Activated naive CD8-positive, alpha-beta T cell treated with anti-CD3 and anti-CD28 coated beads for 36 hours (primary cell): ENCODE data around the gene ADGRG3. TPM values are rescaled to one million over a fixed set of nuclear protein-coding genes. Genes with fewer than 3 reads are reported as not detected.

Source experiments
- DNase-seq: peaks from one replicate; pipeline ENCODE4 v3.0.0; 2021
- H3K27ac Mint-ChIP-seq: one replicate; pipeline ENCODE4 v1.8.0; 2022; ENCODE audit warnings: mild to moderate bottlenecking, moderate library complexity, mixed read lengths
- H3K27me3 Mint-ChIP-seq: one replicate; pipeline ENCODE4 v1.8.0; 2022; ENCODE audit warnings: mild to moderate bottlenecking, mixed read lengths
- H3K36me3 Mint-ChIP-seq: one replicate; pipeline ENCODE4 v1.8.0; 2021; ENCODE audit warnings: mild to moderate bottlenecking, mixed read lengths
- H3K4me1 Mint-ChIP-seq: one replicate; pipeline ENCODE4 v1.8.0; 2021; ENCODE audit warnings: mixed read lengths
- H3K4me3 Mint-ChIP-seq: one replicate; pipeline ENCODE4 v1.8.0; 2022; ENCODE audit warnings: mild to moderate bottlenecking, moderate library complexity, mixed read lengths
- H3K9me3 Mint-ChIP-seq: one replicate; pipeline ENCODE4 v1.8.0; 2022; ENCODE audit warnings: mixed read lengths
- total RNA-seq, 2 experiments: library from RNA; stranded (reverse); gene quantifications; one replicate each; pipeline ENCODE4 v1.2.3, GENCODE V29; 2021

The ADGRG3 gene
- total RNA-seq, 2 experiments from 2014 or later = not detected

DNA sequence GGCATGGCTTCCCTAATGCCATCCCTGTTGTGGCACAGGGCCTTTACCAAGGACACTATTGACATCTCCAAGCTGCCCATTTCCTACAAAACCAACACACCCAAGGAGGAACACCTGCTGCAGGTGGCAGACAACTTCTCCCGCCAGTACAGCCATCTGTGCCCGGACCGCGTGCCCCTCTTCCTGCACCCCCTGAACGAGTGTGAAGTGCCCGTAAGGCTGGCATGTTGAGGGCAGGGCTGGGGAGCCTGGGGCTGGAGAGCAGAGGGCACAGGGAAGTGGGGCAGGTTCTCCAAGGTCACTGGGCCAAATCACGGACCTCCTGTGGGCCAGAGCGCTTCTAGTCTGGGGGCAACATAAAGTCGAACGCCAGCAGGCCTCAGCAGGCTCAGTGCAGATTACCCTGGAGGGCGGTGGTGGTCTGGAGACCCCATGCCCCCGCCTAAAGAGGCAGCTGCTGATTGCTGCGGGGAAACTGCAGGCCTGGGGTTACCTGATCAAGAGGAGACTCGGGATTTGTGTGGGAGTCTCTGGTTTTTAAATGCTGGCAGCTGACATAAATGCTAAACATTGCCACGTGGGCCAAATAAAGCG lies 30.8 kb downstream of the ADGRG3 start:
- H3K9me3 Mint-ChIP-seq = no peaks in the 10 kb centered on the region
- DNase-seq = no peak
- no peaks in the 10 kb centered on the region for H3K27me3 Mint-ChIP-seq
- no peak overlapping the region for H3K27ac Mint-ChIP-seq
- peaks cover 8% of the 10 kb centered on the region for H3K4me1 Mint-ChIP-seq
- H3K36me3 Mint-ChIP-seq = no peaks in the 10 kb centered on the region
- no peak overlapping the region for H3K4me3 Mint-ChIP-seq

DNA sequence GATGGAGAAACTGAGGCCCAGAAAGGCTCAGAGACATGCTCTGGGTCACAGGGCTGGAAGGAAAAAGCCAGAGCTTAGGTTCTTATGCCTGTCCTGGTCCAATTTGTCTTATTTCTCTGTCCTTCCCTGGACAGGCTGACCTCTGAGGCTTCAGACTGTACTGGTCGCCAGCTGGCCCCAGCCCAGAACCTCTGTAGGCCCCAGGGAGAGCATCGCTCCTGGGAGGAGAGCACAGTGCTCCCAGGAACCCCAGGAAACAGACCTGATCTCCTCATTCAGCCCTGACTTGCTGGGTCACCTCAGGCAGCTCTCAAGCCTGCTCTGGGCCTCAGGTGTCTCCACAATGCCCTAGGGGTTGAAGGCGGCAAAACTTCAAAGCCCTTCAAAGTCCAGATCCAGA lies 31.4 kb downstream of the ADGRG3 start:
- Mint-ChIP-seq H3K4me3 (no peak overlapping the region), H3K27ac (no peak overlapping the region), H3K4me1 (peaks cover 7% of the 10 kb centered on the region), H3K27me3 (no peaks in the 10 kb centered on the region), H3K9me3 (no peaks in the 10 kb centered on the region), H3K36me3 (no peaks in the 10 kb centered on the region)
- no peak for DNase-seq

GRCh38 chr16:57699899-57700298 lies 31.8 kb downstream of the ADGRG3 start:
- H3K27ac Mint-ChIP-seq = no peak overlapping the region

DNA sequence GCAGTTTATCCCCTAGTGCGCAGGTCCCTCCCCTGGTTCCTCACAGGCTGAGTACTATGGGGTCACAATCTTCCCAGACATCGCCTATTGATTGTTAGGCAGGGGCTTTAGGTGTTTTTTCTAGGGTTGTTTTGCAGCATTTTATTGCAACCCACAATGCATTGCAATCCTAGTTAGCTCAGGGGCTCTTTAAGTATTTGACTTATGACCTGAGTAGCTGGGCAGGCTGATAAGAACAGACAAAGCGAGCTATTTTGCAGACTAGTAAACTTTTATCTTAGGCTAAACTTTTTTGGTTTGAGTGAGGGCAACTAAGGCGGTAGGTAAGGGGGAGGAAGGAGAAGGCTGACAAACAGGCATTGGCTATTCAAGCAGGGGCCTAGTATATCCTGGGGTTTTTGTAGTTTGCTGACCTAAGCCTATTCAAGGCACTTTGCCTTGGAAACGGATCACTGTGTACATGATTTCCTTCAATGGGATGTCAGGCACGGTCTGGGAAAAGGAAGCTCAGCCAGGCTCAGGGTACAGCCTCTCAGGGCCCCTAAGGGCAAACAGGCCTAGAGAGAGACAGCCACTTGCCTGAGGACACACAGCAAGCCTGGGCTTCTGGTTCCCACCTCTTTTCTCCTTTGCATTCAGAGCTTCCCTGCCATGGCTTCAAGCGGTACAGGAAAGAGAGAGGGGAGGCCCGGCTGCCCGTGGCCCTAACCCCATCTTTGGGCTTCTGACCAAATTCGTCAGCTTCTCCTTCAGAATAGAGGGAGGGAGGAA lies 32.9 kb downstream of the ADGRG3 start:
- Mint-ChIP-seq H3K4me3 (no peak overlapping the region), H3K27me3 (no peaks in the 10 kb centered on the region), H3K27ac (no peak overlapping the region), H3K9me3 (no peaks in the 10 kb centered on the region), H3K4me1 (no peaks in the 10 kb centered on the region), H3K36me3 (no peaks in the 10 kb centered on the region)
- DNase-seq = no peak

More at GRCh38 chr16:57699899-57700298, 31.8 kb downstream of the ADGRG3 start:
- Mint-ChIP-seq H3K9me3 (no peaks in the 10 kb centered on the region), H3K36me3 (no peaks in the 10 kb centered on the region), H3K4me3 (no peak overlapping the region), H3K4me1 (peaks cover 3% of the 10 kb centered on the region), H3K27me3 (no peaks in the 10 kb centered on the region)
- DNase-seq = no peak

DNA sequence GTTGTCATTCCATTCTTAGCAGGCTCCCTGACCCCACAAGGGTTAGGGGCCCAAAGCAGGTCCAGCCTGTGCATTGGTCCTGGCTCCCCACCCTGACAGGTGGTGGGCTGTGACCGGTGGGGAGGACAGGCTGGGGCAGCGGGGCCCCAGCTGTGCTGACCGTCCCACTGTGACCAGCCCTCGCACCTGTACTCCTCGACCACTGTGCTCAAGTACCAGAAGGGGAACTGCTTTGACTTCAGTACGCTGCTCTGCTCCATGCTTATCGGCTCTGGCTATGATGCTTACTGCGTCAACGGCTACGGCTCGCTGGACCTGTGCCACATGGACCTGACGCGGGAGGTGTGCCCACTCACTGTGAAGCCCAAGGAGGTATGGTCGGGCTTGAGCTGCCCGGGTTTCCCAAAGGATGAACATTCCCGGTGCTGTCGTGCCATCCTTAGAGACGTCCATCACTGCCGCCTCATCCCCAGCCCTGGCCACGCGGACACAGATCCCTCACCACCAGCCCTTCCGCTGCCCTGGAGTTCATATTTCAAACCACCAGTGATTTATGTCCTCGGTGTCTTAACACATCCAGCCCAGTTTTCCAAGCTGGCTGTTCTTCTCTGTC lies 33.8 kb downstream of the ADGRG3 start:
- H3K4me3 Mint-ChIP-seq = no peak overlapping the region
- H3K27me3 Mint-ChIP-seq = no peaks in the 10 kb centered on the region
- DNase-seq = no peak
- no peak overlapping the region for H3K27ac Mint-ChIP-seq
- no peaks in the 10 kb centered on the region for H3K9me3 Mint-ChIP-seq
- H3K36me3 Mint-ChIP-seq = no peaks in the 10 kb centered on the region
- H3K4me1 Mint-ChIP-seq = no peaks in the 10 kb centered on the region

GRCh38 chr16:57703416-57704010 lies 35.4 kb downstream of the ADGRG3 start:
- Mint-ChIP-seq H3K27ac (no peak overlapping the region), H3K27me3 (no peaks in the 10 kb centered on the region), H3K36me3 (no peaks in the 10 kb centered on the region), H3K9me3 (no peaks in the 10 kb centered on the region), H3K4me3 (no peak overlapping the region), H3K4me1 (peaks cover 4% of the 10 kb centered on the region)
- no peak for DNase-seq

GRCh38 chr16:57704011-57704904 lies 36.2 kb downstream of the ADGRG3 start:
- no peaks in the 10 kb centered on the region for H3K9me3 Mint-ChIP-seq
- no peak for DNase-seq
- H3K4me1 Mint-ChIP-seq = peaks cover 4% of the 10 kb centered on the region
- no peak overlapping the region for H3K27ac Mint-ChIP-seq
- no peaks in the 10 kb centered on the region for H3K27me3 Mint-ChIP-seq
- H3K36me3 Mint-ChIP-seq = no peaks in the 10 kb centered on the region
- H3K4me3 Mint-ChIP-seq = no peak overlapping the region

- no peaks in the 10 kb centered on the region for H3K27me3 Mint-ChIP-seq
- H3K27ac Mint-ChIP-seq = no peak overlapping the region
- no peaks in the 10 kb centered on the region for H3K36me3 Mint-ChIP-seq
- H3K9me3 Mint-ChIP-seq = no peaks in the 10 kb centered on the region
- no peak for DNase-seq
- no peak overlapping the region for H3K4me3 Mint-ChIP-seq
- H3K4me1 Mint-ChIP-seq = peaks cover 4% of the 10 kb centered on the region
Observed at GRCh38 chr16:57704905-57705852, 37.1 kb downstream of the ADGRG3 start.

GRCh38 chr16:57706717-57707116 lies 38.6 kb downstream of the ADGRG3 start:
- no peaks in the 10 kb centered on the region for H3K36me3 Mint-ChIP-seq
- no peak overlapping the region for H3K4me3 Mint-ChIP-seq
- no peak overlapping the region for H3K27ac Mint-ChIP-seq
- no peaks in the 10 kb centered on the region for H3K27me3 Mint-ChIP-seq
- DNase-seq = no peak
- H3K4me1 Mint-ChIP-seq = peaks cover 4% of the 10 kb centered on the region
- H3K9me3 Mint-ChIP-seq = no peaks in the 10 kb centered on the region

DNA sequence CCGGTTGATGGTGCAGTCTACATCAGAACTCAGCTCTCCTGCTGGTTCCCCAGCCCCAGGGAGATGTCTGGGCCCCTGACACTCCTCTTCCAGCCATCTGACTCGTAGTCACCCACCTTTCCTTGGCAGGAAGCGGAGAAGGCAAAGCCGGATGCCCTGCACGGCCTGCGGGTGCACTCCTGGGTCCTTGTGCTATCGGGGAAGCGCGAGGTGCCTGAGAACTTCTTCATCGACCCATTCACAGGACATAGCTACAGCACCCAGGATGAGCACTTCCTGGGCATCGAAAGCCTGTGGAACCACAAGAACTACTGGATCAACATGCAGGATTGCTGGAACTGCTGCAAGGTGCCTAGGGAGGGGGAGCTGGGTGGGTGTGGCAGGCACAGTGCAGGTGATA lies 39.2 kb downstream of the ADGRG3 start:
- Mint-ChIP-seq H3K4me3 (no peak overlapping the region), H3K27ac (no peak overlapping the region), H3K4me1 (peaks cover 4% of the 10 kb centered on the region), H3K27me3 (no peaks in the 10 kb centered on the region), H3K9me3 (no peaks in the 10 kb centered on the region), H3K36me3 (no peaks in the 10 kb centered on the region)
- no peak for DNase-seq

DNA sequence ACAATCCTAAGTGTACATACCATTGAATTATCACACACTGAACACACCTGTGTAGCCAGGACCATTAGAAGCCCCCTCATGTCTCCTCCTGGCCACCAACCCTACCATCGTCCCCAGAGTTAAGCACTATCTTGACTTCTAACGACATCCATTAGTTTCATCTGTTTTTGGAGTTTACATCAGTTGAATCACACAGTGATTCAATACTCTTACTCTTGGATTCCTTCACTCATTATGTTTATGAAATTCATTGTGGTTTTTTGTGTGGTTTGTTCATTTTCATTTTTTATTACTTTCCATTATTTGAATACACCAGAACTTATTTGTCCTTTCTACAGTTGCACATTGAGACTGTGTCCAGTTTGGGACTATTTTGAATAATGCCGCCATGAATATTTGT lies 40.1 kb downstream of the ADGRG3 start:
- no peak overlapping the region for H3K27ac Mint-ChIP-seq
- peaks cover 4% of the 10 kb centered on the region for H3K4me1 Mint-ChIP-seq
- no peaks in the 10 kb centered on the region for H3K36me3 Mint-ChIP-seq
- no peak for DNase-seq
- H3K27me3 Mint-ChIP-seq = no peaks in the 10 kb centered on the region
- H3K9me3 Mint-ChIP-seq = no peaks in the 10 kb centered on the region
- H3K4me3 Mint-ChIP-seq = no peak overlapping the region

- Mint-ChIP-seq H3K27ac (no peak overlapping the region), H3K4me3 (no peak overlapping the region), H3K36me3 (no peaks in the 10 kb centered on the region), H3K27me3 (no peaks in the 10 kb centered on the region), H3K9me3 (no peaks in the 10 kb centered on the region), H3K4me1 (peaks cover 4% of the 10 kb centered on the region)
- DNase-seq = no peak
Observed at GRCh38 chr16:57709663-57710062, 41.6 kb downstream of the ADGRG3 start.

- no peak for DNase-seq
- no peaks in the 10 kb centered on the region for H3K9me3 Mint-ChIP-seq
- H3K4me3 Mint-ChIP-seq = no peak overlapping the region
- peaks cover 4% of the 10 kb centered on the region for H3K4me1 Mint-ChIP-seq
- H3K27ac Mint-ChIP-seq = no peak overlapping the region
- H3K27me3 Mint-ChIP-seq = no peaks in the 10 kb centered on the region
- no peaks in the 10 kb centered on the region for H3K36me3 Mint-ChIP-seq
Observed at GRCh38 chr16:57711346-57711745, 43.2 kb downstream of the ADGRG3 start.

DNA sequence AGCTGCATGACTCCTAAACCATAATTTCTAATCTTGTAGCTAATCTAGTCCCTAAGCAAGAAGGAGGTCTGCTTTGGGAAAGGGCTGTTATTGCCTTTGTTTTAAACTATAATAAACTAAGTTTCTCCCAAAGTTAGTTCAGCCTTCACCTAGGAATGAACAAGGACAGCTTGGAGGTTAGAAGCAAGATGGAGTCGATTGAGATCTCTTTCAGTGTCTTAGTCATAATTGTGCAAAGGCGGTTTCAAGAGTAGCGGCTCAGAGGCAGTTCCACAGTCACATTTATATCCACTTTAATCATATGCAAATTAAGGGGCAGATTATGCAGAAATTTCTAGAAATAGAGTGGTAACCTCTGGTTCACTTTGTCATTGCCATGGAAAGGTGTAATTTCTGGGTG lies 43.9 kb downstream of the ADGRG3 start:
- H3K9me3 Mint-ChIP-seq = no peaks in the 10 kb centered on the region
- H3K4me3 Mint-ChIP-seq = no peak overlapping the region
- peaks cover 4% of the 10 kb centered on the region for H3K4me1 Mint-ChIP-seq
- no peaks in the 10 kb centered on the region for H3K27me3 Mint-ChIP-seq
- DNase-seq = no peak
- H3K27ac Mint-ChIP-seq = no peak overlapping the region
- no peaks in the 10 kb centered on the region for H3K36me3 Mint-ChIP-seq
